GM21526 (cell line): ENCODE measurements around the gene OSBPL5.
"Not testable (repeated sequence)": the region's sequence is repeated elsewhere in the genome, so short reads cannot be mapped to it uniquely, and the experiment has no call there.

Experiments
- ATAC-seq: cut with Tn5 transposase; IDR thresholded peaks from one replicate; pipeline ENCODE4 v1.9.1; 2021; ENCODE audit warnings: moderate library complexity; ENCODE audit not compliant: unreplicated experiment, low FRiP score

Gene OSBPL5

DNA sequence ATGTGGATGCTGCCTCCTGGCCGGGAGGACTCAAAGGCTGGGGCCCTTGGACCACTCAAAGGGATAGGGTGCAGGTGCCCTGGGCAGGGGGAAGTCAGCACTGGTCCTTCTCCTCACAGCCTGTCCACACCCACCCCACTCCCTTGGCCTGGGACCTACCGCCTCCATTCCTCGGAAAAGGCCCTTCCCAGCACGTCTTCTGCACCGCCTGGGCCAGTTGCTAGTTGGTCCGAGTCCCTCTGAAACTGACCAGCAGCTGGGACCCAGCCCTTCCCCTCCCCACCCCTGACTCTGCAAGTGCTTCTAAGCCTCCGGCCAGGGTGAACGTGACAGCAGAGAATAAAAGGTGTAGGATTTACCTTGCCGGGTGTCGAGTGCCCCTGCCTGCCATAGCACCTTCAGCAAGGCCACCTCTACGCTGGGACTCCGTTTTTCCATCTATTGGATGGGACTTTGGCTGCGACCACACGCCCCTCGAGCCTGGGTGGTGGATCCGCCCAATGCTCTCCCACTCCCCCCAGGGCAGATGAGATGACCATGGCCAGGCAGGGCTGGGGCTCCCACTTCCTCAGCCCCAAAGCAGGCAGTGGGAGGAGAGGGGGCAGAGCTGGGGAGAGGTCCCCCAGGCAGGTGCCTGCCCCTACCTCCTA, 37.3 kb downstream of the OSBPL5 start:
- ATAC-seq = no peak

DNA sequence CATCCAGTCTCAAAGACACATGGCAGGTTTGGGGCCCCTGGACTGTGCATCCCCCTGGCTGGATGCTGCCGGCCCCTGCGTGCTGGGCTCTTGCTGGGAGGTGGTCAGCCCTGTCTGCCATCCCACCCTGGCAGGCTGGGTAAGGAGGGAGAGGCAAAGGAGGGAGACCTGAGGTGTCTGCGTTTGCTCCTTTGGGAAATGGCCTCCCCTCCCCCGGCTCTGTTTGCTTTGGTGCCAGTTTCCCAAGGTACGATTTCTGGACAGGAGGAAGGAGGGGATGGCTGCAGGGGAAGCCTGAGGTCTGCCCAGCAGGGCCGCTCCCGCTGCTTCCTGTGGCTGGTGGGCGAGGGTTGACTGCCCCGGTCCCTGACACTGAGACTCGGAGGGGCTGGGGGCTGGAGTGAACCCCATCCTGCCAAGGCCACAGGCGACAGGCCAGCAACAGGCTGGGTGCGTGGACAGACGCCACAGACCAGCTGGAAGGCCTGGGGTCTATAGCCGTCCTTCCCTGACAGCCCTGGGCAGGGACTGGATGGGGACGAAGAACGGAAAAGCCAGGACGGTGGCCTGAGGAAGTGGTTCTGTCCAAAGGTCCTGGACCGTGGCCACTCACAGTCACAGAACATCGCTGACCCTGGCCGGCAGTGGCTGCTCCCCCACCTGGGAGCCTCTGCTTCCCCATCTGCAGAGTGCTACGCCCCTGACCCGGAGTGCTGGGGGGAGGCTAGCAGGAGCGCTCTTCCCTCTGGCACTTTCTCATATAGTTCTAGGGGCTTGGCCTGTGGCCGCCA, 38.0 kb downstream of the OSBPL5 start:
- ATAC-seq = no peak

DNA sequence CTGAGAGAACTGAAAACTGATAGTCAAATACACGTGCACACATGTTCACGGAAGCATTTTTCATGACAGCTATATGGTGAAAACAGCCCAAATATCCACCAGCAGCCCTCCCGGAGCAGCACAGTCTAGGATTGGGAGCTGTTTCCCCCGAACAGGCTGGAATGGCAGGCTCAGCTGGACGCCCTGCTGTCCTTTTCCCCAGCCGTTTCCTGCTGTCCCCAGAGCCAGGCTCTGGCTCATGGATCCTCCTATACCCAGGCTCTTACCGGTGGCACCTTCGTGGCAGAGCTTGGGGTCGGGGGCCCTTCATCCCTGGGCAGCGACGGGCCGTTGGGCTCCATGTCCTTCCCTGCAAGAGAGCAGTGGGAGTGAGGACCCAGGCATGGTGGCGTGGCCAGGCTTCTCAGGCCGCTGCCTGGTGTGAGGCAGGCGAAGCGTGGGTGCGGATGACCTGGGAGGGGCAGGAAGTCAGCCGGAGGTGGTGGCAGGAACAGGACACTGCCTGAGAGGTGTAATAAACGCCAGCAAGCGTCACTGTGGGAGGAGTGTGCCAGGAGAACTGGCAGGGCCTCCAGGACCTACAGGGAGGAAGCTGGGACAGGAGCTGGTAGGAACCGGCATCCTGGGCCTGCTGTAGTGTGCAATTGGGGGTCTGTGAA, 38.8 kb downstream of the OSBPL5 start:
- no peak for ATAC-seq

- no peak for ATAC-seq
Measured at GRCh38 chr11:3124821-3125220, 40.3 kb downstream of the OSBPL5 start.

- no peak for ATAC-seq
Measured at GRCh38 chr11:3123761-3124733, 41.1 kb downstream of the OSBPL5 start.

GRCh38 chr11:3123305-3123704, 41.8 kb downstream of the OSBPL5 start:
- ATAC-seq = no peak

- ATAC-seq = no peak
Measured at GRCh38 chr11:3122775-3123201, 42.3 kb downstream of the OSBPL5 start.

DNA sequence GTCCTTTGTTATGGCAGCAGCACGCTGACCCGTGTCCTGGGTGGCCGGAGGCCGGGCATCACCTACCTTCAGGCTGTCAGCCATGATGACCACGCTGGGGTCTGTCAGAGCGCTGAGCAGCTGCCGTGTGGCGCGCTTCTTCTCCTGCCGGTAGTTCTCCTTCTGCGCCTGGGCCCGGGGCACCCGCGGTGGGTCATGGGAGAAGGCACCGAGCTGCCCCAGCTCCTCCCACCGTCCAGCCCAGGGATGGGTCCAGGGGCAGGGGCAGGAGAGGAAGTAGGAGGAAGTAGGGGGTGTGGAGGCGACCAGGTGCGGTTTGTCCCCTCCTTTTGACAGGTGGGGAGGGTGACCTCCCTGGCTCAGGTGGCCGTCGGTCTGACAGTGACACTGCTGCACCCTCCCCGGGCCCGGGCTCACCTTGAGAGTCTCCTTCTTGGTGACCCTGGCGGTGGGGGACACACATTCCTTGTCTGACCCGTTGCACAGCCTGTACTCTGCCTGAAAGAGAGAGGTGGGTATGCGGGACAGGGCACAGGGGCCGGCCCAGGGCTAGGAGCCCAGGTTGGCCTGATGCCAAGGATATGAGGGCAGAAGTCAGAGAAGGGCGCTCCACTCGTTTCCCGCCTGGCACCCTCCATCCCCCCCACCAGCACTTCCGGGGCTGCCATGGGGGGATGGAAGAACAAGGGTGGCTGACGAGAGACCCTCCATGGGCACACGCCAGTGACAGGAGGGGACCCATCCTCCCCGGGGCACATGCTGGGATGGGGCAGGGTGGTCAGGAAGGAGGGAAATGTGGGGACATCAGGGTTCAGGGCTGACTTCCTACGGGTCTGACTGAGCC, 43.0 kb downstream of the OSBPL5 start:
- no peak for ATAC-seq

DNA sequence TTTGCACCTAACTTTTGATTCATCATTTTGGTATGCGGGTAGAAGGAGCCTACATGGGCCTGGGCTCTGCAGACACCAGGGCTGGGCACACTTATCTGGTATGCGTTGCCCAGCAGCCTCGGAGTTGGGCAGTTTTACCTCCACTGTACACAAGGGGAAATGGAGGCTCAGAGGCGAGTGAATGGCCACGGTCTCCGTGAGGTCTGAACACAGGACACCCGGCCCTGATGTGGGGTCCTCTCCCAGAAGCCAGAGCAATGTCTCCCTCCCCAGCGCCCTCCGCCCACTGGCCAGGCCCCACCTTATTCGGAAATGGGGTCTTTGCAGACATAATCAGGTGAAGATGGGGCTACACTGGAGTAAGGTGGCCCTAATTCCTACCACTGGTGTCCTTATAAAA, 43.7 kb downstream of the OSBPL5 start:
- ATAC-seq = no peak

- no peak for ATAC-seq
Measured at GRCh38 chr11:3120071-3120792, 44.9 kb downstream of the OSBPL5 start.

- no peak for ATAC-seq
Measured at GRCh38 chr11:3119141-3119821, 45.8 kb downstream of the OSBPL5 start.

- no peak for ATAC-seq
Measured at GRCh38 chr11:3115321-3115720, 49.8 kb downstream of the OSBPL5 start.

GRCh38 chr11:3113661-3114060, 51.4 kb downstream of the OSBPL5 start:
- ATAC-seq = not testable (repeated sequence)

DNA sequence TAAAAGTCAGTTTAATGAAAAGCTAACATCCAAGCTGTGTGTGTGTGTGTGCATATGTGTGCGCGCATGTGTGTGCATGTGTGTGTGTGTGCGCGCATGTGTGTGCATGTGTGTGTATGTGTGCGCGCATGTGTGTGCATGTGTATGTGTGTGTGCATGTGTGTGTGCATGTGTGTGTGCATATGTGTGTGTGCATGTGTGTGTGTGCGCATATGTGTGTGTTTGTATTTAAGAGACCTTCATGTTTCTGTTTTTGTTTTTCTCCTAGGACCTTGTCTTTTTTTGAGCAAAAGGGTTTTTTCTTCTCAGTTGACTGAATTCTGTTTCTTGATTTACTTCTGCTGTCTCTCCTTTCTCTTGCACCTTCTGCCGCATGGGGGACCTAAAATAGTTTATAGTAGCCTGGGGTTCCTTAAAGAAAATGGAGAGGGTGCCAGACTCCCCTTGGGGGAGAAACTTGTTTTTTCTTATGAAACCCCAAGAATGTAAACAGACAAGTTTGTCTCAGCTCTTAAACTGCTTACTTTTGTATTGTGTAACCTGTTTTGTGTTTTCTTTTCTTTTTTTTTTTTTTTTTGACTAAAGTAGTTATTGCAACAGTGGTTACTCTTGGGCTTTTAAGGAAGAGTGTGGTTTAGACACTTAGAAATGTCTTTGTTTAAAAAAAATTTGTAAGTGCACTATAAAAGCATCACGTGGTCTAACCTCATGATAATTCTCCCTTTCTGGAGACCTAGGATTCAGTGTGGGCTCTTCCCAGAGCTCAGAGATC, 53.0 kb downstream of the OSBPL5 start:
- ATAC-seq = no peak

DNA sequence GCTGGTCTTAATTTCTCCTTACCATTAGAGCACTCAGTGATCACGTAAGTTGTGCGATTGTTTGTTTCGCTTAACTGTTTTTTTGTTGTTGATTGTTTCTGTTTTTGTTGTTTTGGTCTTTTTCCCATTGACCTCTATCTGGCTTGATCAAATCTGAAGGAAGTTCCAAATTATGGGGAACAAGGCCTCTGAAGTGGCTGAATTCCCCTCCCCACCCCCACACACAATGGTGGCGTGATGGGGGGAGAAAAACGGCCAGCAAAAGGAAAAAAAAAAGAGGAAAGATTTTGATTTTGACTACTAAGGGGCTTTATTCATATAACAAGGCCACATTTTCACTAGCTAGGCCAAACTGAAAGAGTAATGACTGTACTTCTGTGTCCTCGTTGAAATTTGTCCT, 53.6 kb downstream of the OSBPL5 start:
- ATAC-seq = no peak

GRCh38 chr11:3109921-3110706, 55.0 kb downstream of the OSBPL5 start:
- no peak for ATAC-seq

- no peak for ATAC-seq
Measured at GRCh38 chr11:3109434-3109833, 55.7 kb downstream of the OSBPL5 start.
